Measurements from ENCODE around the gene CSN3.
"Not testable (repeated sequence)": the region's sequence is repeated elsewhere in the genome, so short reads cannot be mapped to it uniquely, and the experiment has no call there.

Gene CSN3

GRCh38 chr4:70242297-70242696 lies at the start of gene CSN3:
CSN3 (plus strand) TSS chr4:70242597; CDS start chr4:70244820, 2,223 bp downstream.
- not testable (repeated sequence) for DNase-seq

DNA sequence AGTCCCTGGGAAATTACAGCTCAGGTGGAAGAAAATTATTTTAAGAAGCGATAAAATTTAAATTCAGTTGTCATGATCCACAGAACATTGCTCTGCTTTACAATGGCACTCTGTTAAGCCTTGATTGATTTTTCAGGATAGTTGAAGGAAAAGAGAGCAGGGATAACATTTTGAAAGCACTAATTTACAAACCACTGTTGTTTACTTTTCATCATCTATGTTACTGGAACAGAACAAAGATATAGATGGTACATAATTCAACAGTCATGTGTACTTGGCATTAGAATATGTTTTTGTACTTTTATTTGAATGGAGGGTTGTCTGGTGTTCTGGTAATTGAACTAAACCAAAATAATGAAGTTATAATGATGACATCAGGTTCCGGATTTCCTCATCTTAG lies 49.5 kb upstream of the CSN3 start:
- no peak for DNase-seq

DNA sequence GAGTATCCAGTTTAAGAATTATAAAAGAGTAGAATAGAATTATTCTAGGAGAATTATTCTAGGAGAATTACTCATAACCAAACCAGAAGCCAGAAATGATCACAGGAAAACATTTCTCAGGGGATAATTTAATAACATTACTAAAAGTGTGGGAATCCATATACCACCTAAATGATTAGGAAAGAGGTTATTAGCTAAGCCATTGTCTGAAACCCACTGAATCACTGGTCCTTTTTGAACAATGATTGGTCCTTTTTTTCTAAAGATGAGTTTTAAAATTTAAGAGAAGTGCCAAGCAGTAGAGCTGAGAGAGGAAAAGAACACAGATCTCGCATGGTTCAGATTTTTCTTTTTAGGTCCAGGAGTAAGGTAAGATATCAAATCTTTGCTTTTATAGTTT lies 47.0 kb upstream of the CSN3 start, which contains the start of gene ODAM:
ODAM (plus strand) TSS at position 301 of the 400 bp plus-strand sequence. CDS start 819 bp downstream, outside the sequence.
- DNase-seq = no peak

GRCh38 chr4:70196857-70197256 lies 45.5 kb upstream of the CSN3 start:
- DNase-seq = no peak

DNA sequence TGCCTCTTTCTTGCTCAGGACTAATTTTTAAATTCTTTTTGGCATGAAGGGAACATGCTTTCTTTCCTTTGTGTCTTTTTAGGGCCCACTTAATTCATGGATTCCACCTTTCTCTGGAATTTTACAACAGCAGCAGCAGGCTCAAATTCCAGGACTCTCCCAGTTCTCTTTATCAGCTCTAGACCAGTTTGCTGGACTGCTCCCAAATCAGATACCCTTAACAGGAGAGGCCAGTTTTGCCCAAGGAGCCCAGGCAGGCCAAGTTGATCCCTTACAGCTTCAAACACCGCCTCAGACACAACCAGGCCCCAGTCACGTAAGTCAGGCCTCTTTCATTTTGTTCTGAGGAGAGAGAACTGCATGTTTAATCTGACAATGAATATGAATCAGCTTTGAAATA lies 44.6 kb upstream of the CSN3 start:
- DNase-seq = no peak

GRCh38 chr4:70203601-70204000 lies 38.8 kb upstream of the CSN3 start:
- no peak for DNase-seq

DNA sequence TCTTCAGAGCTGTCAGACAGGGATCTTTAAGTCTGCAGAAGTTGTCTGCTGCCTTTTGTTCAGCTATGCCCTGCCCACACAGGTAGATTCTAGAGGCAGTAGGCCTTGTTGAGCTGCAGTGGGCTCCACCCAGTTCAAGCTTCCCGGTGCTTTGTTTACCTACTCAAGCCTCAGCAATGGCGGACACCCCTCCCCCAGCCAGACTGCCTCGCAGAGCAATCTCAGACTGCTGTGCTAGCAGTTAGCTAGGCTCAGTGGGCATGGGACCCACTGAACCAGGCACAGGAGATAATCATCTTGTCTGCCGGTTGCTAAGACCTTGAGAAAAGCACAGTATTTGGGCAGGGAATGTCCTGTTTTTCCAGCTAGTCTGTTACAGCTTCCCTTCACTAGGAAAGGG lies 29.6 kb upstream of the CSN3 start:
- not testable (repeated sequence) for DNase-seq

DNA sequence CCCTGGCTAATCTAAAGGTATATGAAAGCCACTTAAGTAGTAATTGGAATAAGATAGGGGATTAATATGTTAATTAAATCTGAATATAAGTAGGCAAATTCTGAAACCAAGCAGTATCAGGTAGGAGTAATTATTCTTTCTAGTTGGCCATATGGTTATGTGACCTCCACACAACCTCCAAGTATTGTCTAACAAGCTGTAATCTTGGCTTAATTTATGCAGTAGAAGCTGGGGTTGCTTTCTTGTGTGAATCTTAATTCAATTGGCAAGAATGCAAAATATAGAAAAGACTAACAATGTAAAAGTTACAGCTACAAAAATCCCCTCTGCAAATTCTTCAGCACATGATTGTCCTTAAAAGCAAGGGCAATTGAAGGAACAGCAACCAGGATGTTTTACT lies 26.3 kb upstream of the CSN3 start:
- DNase-seq = not testable (repeated sequence)

DNA sequence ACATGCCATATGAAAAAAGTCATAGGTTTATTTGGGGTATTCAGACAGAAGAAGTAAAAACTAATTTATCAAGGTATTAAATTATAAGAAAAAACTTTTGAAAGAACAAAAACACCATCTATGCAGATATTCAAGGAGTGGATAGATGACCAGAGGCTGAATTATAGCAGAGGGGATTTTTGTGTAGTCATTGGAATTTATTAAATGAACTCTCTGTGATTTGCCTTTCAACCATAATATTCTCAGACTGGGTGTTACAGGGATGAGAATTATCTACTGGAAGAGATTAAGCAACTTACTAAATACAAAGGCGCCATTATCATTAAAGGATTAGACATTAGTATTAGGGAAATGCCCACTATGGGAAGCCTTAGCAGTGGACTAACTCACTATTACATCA lies 25.8 kb upstream of the CSN3 start:
- DNase-seq = not testable (repeated sequence)

DNA sequence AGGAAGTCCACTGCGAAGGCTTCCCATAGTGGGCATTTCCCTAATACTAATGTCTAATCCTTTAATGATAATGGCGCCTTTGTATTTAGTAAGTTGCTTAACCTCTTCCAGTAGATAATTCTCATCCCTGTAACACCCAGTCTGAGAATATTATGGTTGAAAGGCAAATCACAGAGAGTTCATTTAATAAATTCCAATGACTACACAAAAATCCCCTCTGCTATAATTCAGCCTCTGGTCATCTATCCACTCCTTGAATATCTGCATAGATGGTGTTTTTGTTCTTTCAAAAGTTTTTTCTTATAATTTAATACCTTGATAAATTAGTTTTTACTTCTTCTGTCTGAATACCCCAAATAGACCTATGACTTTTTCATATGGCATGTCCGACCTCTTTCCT lies 21.0 kb upstream of the CSN3 start:
- not testable (repeated sequence) for DNase-seq

DNA sequence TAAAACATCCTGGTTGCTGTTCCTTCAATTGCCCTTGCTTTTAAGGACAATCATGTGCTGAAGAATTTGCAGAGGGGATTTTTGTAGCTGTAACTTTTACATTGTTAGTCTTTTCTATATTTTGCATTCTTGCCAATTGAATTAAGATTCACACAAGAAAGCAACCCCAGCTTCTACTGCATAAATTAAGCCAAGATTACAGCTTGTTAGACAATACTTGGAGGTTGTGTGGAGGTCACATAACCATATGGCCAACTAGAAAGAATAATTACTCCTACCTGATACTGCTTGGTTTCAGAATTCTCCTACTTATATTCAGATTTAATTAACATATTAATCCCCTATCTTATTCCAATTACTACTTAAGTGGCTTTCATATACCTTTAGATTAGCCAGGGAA lies 20.6 kb upstream of the CSN3 start:
- not testable (repeated sequence) for DNase-seq

DNA sequence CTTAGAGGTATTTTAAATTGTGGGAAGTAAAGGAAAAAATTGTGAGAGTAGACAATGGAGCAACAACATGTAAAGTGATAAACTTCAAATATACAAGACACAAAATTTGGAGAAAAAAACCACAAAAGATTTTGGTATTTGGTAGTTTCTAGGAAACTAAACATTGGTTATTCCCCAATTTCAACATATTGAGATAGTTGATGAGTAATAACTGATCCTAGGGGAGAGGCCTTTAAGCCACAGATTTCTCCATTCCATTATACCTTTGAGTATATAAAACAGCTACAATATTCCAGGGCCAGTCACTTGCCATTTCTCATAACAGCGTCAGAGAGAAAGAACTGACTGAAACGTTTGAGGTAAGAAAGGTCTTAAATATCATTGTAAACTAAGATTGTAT lies 16.6 kb upstream of the CSN3 start, which contains the start of gene FDCSP:
FDCSP (plus strand) TSS at position 301 of the 400 bp plus-strand sequence. CDS start 5,071 bp downstream, outside the sequence.
- no peak for DNase-seq

DNA sequence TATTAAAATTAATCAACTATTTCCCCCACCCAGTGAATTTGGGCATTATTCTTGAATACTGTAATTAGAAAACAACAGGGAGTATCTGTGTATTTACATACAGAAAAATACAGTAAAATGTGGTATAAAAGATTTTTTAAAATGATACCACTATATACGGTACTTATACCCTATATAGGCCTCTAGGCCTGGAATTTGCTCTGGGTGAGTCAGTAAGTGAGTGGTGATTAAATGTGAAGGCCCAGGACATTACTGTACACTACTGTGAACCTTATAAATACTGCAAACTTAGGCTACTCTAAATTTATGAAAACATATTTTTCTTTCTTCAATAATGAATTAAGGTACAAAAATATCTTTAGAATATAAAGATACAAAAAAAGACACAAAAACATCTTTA lies 6.3 kb upstream of the CSN3 start:
- no peak for DNase-seq

DNA sequence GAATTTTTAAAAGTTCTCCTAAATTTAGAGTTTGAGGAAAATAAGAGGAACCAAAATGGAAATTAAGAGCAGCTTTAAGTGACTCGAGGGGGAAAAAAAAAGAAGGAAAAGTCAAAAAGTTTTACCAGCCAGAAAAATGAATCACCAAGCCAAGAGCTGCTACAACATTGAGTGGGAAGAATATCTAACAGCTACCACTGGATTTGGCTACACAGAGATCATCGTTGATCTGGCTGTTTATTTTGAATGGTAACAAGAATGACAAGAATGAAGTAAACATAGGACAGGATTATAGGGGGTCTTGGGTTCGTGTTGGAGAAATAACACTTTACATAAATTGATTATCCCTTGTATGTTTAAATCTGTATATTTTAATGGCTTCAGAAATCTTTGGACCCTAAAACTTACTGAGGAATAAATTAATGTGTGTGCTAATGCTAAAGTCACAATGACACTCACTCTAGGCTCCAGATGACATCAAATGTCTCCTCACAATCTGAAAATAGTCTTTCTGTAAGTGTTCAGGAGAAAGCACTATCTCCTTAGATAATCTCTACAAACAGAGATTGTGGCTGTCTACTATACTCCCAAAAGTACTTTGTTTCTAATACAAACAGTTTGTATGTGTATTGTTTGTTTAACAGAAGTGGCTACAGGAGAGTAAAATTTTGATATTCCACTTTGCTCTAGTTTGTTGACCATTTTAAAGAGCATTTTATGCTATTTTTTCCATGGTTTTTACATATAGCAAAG lies 3.1 kb upstream of the CSN3 start:
- DNase-seq = no peak

DNA sequence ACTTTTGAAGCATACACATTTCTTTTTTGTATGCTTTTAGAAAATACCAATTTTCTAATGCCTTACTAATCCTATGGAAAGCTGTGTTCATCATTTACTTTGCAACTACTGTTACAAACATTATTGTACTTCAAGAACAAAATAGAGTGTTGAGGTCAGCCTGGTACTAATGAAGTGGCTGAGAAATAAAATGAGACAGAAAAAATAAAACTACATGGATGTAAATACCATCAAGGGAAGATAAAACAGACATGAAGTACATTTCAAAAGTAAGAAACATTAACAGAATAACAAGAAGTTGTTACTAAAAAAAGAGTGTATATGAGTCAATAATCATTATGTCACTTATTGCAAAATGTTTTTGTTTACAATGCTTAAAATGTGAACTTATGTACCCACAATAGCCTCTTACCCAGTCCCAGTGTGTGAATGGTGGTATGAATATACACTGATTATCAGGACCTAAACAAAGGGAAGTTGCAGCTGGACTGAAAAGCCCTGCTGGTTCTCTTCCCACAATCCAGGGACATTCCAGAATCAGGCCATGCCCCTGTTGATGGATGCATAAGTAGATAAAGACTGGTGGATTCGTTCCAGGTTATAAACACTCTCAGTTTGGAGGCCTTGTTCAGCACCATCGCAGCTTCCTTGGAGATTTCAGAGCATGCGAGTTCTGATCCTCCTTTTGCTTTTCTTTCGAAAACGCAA lies 2.4 kb upstream of the CSN3 start:
- no peak for DNase-seq

GRCh38 chr4:70243091-70243490 lies 694 bp downstream of the CSN3 start:
- no peak for DNase-seq

DNA sequence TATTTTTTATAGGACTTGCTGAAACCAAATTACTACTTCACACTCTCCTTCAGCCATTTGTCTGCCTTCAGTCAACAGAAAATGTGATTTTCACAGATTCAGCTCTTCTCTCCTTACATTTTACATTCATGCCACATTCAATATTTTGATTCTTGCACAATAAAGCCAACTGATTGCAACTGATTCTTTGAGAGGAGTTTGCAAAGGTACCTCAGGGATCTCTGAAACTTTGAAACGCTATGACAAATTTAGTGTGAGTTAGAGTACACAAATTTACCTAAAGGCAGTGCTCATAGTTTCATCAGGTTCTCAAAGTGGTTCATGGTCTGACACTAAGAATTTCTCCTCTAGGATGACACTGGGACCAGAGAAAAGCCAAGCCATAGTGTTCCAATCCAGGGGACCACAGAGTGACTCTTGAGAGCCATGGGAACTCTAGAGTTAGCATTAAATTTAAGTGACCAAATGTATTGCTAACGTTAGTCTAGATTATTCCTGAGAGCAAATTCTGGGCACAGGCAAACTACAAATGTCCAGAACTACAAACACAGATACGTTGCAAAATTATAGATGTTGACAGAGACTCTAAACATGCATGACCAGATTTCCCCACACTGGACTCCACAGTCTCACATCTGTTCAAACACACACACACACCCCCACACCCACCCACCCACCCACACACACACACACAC lies 9.0 kb downstream of the CSN3 start:
- DNase-seq = no peak

- no peak for DNase-seq
Observed at GRCh38 chr4:70251945-70252277, 9.5 kb downstream of the CSN3 start.

DNA sequence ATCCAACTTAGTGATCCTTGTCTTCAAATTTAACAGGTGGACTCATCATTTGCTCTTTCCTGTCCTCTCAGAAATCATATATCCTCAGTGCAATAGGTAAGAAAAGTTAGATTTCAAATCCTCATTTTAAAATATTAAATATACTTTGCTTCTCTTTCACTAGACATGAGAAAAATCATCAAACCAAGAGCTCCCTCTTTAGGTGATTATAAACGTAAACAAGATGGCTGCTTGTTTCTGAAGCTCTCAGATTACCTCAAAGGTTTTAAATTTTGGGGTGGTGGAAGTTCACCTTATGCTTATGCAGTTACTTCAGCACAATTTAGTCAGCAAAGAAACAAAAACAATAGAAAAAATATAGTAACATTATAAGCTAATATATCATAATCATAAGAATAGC lies 27.3 kb downstream of the CSN3 start:
- no peak for DNase-seq

GRCh38 chr4:70277121-70277520 lies 34.7 kb downstream of the CSN3 start:
- no peak for DNase-seq

DNA sequence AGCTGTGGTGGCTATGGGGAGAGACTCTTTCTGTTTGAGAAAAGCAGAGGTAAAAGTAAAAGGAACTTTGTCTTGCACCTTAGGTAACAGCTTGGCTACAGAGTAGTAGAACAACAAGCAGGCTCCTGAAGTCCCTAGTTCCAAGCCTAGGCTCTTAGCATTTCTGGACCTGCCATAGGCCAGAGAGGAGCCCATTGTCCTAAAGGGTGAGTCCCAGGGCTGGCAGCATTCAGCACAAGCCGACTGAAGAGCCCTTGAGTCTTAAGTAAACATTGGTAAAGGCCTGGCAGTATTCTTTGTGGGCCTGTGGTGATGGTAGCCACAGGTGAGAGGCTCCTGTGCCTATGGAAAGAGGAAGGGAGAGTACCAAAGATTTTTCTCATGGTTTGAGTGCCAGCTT lies 38.2 kb downstream of the CSN3 start:
- no peak for DNase-seq

DNA sequence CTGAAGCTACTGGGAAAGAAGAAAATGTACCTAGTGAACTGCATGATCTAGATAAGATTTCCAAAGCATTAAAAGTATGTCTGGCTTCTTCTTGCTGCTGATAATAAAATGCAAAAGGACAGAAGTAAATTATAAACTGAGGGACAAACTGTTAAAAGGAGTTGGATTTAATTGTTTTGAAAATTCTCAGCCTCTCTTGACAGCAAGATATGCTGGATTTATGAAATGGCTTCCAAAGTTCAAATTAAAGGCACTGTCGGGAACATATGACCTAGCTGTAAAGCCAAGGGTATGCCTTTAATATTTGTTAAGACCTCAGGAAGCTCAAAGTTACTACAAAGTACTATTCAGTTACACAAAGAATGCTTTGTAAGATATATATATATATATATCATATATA lies 46.3 kb downstream of the CSN3 start:
- DNase-seq = no peak

GRCh38 chr4:70291341-70291740 lies 48.9 kb downstream of the CSN3 start:
- DNase-seq = no peak

- no peak for DNase-seq
Observed at GRCh38 chr4:70297576-70297975, 55.2 kb downstream of the CSN3 start.

All from NCI-H2171 (cell line).